Transverse colon (tissue), 3 donors: ENCODE measurements around the gene OR6V1.

Experiments used
- CTCF ChIP-seq, 5 experiments: fragments of 200-600 bp in 3 of 5; fragments of 450-650 bp in 2 of 5; sonication (generic) in 3 of 5; IDR thresholded peaks; 1 replicate in 2 of 5; 2 replicates in 3 of 5; pipeline ENCODE4 v1.5.1; 2016 to 2017; ENCODE audit warnings: antibody characterized with exemption in 5 of 5, inconsistent platforms in 3 of 5, mild to moderate bottlenecking in 2 of 5, moderate library complexity in 1 of 5
- EP300 ChIP-seq: sonication (generic); formaldehyde crosslinking; IDR thresholded peaks from one replicate; pipeline ENCODE4 v1.6.1; 2017; ENCODE audit warnings: antibody characterized with exemption, low read depth
- POLR2A ChIP-seq: fragments of 450-650 bp; IDR thresholded peaks from one replicate; pipeline ENCODE4 v1.6.1; 2016; ENCODE audit warnings: antibody characterized with exemption, mild to moderate bottlenecking, moderate library complexity

- no peak for TF ChIP-seq POLR2A
- no peak for TF ChIP-seq CTCF (IDR thresholded peaks at IDR 0.05)
- no peak for TF ChIP-seq EP300
These were observed 2.8 kb upstream of the OR6V1 start for GRCh38 chr7:143049362-143049761.
